ENCODE data around the gene PDK2.

PDK2 gene

DNA sequence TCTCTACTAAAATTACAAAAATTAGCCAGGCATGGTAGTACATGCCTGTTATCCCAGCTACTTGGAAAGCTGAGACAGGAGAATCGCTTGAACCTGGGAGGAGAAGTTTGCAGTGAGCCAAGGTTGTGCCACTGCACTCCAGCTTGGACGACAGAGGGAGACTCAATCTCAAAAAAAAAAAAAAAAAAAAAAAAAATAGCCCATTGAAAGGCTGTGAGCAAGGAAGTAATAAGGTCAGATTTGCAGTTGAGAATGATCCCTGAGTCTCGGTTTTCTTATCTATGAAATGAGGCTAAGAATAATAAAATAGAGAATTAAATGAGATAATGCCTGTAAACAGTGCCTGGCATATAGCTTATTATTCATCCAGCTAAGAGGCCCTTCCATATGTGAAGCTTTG, 1.3 kb upstream of the PDK2 start:
- TF ChIP-seq CTCF (IDR thresholded peaks at IDR 0.05; ENCODE audit: control insufficient read depth, extremely low read depth, insufficient read depth) = no peak
- H3K4me3 ChIP-seq (ENCODE audit: low read depth, low read length) = no peak overlapping the region
- no peak for DNase-seq (ENCODE audit: low read depth)

GRCh38 chr17:50094243-50094752, 853 bp upstream of the PDK2 start:
- TF ChIP-seq CTCF (IDR thresholded peaks at IDR 0.05; ENCODE audit: control insufficient read depth, extremely low read depth, insufficient read depth) = peak; percentile 81
- peak overlapping the region; percentile 93 for H3K4me3 ChIP-seq (ENCODE audit: low read depth, low read length)
- DNase-seq (ENCODE audit: low read depth) = peak; percentile 51

DNA sequence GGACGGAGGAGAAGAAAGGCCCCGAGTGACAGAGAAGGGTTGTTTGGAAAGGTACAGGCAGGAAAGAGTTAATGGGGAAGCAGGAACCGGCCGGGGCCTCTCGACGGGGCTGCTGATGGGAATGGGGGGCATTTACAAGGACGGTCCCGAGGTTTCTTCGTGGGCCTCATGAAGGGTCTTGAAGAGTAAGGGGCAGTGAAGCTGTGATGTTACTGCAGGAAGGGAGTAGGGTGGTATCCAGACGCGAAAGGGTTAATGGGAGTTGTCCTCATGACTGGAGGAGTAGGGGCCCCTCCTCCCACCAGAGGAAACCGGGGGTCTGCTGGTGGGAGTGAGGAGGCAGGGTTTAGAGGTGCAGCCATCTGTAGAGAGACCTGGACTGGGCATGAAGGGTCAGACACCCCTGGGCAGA, 481 bp downstream of the PDK2 start:
- H3K4me3 ChIP-seq (ENCODE audit: low read depth, low read length) = peak overlapping the region; percentile 93
- no peak for DNase-seq (ENCODE audit: low read depth)
- no peak for TF ChIP-seq CTCF (IDR thresholded peaks at IDR 0.05; ENCODE audit: control insufficient read depth, extremely low read depth, insufficient read depth)

GRCh38 chr17:50096092-50096491, 941 bp downstream of the PDK2 start:
- H3K4me3 ChIP-seq (ENCODE audit: low read depth, low read length) = peak overlapping the region; percentile 93
- no peak for TF ChIP-seq CTCF (IDR thresholded peaks at IDR 0.05; ENCODE audit: control insufficient read depth, extremely low read depth, insufficient read depth)
- no peak for DNase-seq (ENCODE audit: low read depth)

DNA sequence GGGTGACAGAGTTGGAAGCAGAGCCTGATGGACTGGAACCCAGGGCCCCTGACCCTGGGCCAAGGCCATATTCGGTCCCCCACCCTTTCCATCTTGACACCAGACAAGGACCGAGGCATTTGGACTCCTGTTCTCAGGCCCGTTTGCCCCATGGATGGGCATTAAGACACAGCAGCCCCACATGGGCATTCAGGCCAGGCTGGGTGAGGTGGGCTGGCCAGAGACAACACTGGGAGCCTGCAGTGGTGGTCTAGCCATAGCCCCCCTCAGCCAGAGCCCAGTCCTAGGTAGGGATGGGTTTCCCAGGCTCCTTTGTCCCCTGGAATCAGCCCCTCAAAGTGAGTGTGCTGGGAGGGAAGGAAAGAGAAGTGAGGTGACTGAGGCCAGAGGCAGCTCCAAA, 1.6 kb downstream of the PDK2 start:
- no peak for TF ChIP-seq CTCF (IDR thresholded peaks at IDR 0.05; ENCODE audit: control insufficient read depth, extremely low read depth, insufficient read depth)
- no peak overlapping the region for H3K4me3 ChIP-seq (ENCODE audit: low read depth, low read length)
- no peak for DNase-seq (ENCODE audit: low read depth)

GRCh38 chr17:50097455-50097854, 2.3 kb downstream of the PDK2 start:
- no peak for DNase-seq (ENCODE audit: low read depth)
- no peak overlapping the region for H3K4me3 ChIP-seq (ENCODE audit: low read depth, low read length)
- no peak for TF ChIP-seq CTCF (IDR thresholded peaks at IDR 0.05; ENCODE audit: control insufficient read depth, extremely low read depth, insufficient read depth)

DNA sequence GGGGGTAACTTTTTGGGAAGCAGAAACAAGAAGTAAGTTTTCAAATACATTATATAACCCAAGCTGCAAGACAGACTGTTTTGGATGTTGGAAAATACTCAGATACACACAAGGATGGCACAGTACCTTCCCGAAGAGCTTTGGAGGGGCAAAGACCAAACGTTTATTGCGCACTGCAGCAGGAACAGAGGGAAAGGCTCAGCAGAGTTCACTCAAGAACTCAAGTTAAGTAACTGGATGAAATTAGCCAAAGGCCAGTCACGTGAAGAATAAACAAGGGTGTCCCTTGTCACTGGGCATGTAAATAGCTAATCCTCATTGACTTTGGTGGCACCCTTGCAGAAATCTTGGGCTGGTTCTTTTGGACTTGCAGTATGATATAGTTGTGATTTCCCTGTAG, 2.8 kb downstream of the PDK2 start:
- no peak overlapping the region for H3K4me3 ChIP-seq (ENCODE audit: low read depth, low read length)

More for the DNA sequence above, 2.8 kb downstream of the PDK2 start:
- no peak for TF ChIP-seq CTCF (IDR thresholded peaks at IDR 0.05; ENCODE audit: control insufficient read depth, extremely low read depth, insufficient read depth)
- DNase-seq (ENCODE audit: low read depth) = no peak

Measured in LNCaP clone FGC (cell line).